Measurements from ENCODE around the gene ZNF189. TPM values are rescaled to one million over a fixed set of nuclear protein-coding genes. Genes with fewer than 3 reads are reported as not detected.

ZNF189 gene
- total RNA-seq, 1 donor from 2014 or later = 30.1 TPM

DNA sequence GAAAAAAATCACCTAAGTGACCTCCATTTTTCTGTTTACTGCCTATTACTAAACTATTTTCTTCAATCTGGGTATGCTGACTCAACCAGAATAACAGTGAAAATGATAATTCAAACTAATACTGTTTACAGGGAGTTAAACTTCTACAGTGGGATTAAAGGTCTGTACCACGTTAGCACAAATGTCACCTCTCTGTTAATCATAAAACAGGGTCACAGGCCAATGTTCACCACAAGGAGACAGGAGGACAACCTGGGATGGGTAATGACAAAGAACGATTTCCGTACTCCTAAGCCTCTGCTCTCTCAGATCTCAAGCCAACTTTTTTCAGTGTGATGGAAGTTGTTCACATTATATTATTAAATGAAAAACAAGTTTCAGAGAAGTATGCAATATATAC, 34.6 kb downstream of the ZNF189 start:
- TF ChIP-seq, protein P1, sequence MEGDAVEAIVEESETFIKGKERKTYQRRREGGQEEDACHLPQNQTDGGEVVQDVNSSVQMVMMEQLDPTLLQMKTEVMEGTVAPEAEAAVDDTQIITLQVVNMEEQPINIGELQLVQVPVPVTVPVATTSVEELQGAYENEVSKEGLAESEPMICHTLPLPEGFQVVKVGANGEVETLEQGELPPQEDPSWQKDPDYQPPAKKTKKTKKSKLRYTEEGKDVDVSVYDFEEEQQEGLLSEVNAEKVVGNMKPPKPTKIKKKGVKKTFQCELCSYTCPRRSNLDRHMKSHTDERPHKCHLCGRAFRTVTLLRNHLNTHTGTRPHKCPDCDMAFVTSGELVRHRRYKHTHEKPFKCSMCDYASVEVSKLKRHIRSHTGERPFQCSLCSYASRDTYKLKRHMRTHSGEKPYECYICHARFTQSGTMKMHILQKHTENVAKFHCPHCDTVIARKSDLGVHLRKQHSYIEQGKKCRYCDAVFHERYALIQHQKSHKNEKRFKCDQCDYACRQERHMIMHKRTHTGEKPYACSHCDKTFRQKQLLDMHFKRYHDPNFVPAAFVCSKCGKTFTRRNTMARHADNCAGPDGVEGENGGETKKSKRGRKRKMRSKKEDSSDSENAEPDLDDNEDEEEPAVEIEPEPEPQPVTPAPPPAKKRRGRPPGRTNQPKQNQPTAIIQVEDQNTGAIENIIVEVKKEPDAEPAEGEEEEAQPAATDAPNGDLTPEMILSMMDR (IDR thresholded peaks at IDR 0.05; ENCODE audit: partially characterized antibody, unreplicated experiment) = no peak
- H3K4me3 Mint-ChIP-seq (ENCODE audit: unreplicated experiment) = no peak overlapping the region
- no peaks in the 10 kb centered on the region for H3K27me3 Mint-ChIP-seq (ENCODE audit: unreplicated experiment)
- no peaks in the 10 kb centered on the region for H3K9me3 Mint-ChIP-seq (ENCODE audit: unreplicated experiment)
- no peak for DNase-seq
- no peaks in the 10 kb centered on the region for H3K4me1 Mint-ChIP-seq (ENCODE audit: low read depth, unreplicated experiment)
- H3K27ac Mint-ChIP-seq (ENCODE audit: unreplicated experiment) = no peak overlapping the region
- H3K36me3 Mint-ChIP-seq (ENCODE audit: unreplicated experiment) = no peaks in the 10 kb centered on the region

GRCh38 chr9:101434998-101435397, 36.3 kb downstream of the ZNF189 start:
- Mint-ChIP-seq H3K4me3 (ENCODE audit: unreplicated experiment) (no peak overlapping the region), H3K4me1 (ENCODE audit: low read depth, unreplicated experiment) (no peaks in the 10 kb centered on the region), H3K36me3 (ENCODE audit: unreplicated experiment) (no peaks in the 10 kb centered on the region), H3K9me3 (ENCODE audit: unreplicated experiment) (no peaks in the 10 kb centered on the region), H3K27me3 (ENCODE audit: unreplicated experiment) (no peaks in the 10 kb centered on the region), H3K27ac (ENCODE audit: unreplicated experiment) (no peak overlapping the region)
- no peak for DNase-seq
- TF ChIP-seq, protein P1 (IDR thresholded peaks at IDR 0.05; ENCODE audit: partially characterized antibody, unreplicated experiment) = no peak

GRCh38 chr9:101435601-101436079, 37.0 kb downstream of the ZNF189 start, which contains the start of gene ALDOB:
TSS of gene ALDOB (minus strand) at chr9:101435774. CDS start at chr9:101430887, 4,887 bp downstream.
- Mint-ChIP-seq H3K4me3 (ENCODE audit: unreplicated experiment) (no peak within 1 kb of the TSS), H3K4me1 (ENCODE audit: low read depth, unreplicated experiment) (no peaks in the 10 kb centered on the region), H3K27ac (ENCODE audit: unreplicated experiment) (no peak within 1 kb of the TSS), H3K27me3 (ENCODE audit: unreplicated experiment) (no peaks in the 10 kb centered on the region), H3K9me3 (ENCODE audit: unreplicated experiment) (no peaks in the 10 kb centered on the region), H3K36me3 (ENCODE audit: unreplicated experiment) (no peaks in the 10 kb centered on the region)
- TF ChIP-seq, protein P1 (IDR thresholded peaks at IDR 0.05; ENCODE audit: partially characterized antibody, unreplicated experiment) = no peak
- DNase-seq = no peak

- H3K27me3 Mint-ChIP-seq (ENCODE audit: unreplicated experiment) = no peaks in the 10 kb centered on the region
- H3K9me3 Mint-ChIP-seq (ENCODE audit: unreplicated experiment) = no peaks in the 10 kb centered on the region
- TF ChIP-seq, protein P1 (IDR thresholded peaks at IDR 0.05; ENCODE audit: partially characterized antibody, unreplicated experiment) = no peak
- DNase-seq = no peak
- H3K27ac Mint-ChIP-seq (ENCODE audit: unreplicated experiment) = no peak overlapping the region
- H3K4me1 Mint-ChIP-seq (ENCODE audit: low read depth, unreplicated experiment) = no peaks in the 10 kb centered on the region
- H3K36me3 Mint-ChIP-seq (ENCODE audit: unreplicated experiment) = no peaks in the 10 kb centered on the region
- no peak overlapping the region for H3K4me3 Mint-ChIP-seq (ENCODE audit: unreplicated experiment)
Observed at GRCh38 chr9:101437806-101438232, 39.2 kb downstream of the ZNF189 start.

GRCh38 chr9:101438523-101438922, 39.9 kb downstream of the ZNF189 start:
- H3K27ac Mint-ChIP-seq (ENCODE audit: unreplicated experiment) = no peak overlapping the region
- DNase-seq = no peak
- H3K4me3 Mint-ChIP-seq (ENCODE audit: unreplicated experiment) = no peak overlapping the region
- peaks cover 5% of the 10 kb centered on the region for H3K4me1 Mint-ChIP-seq (ENCODE audit: low read depth, unreplicated experiment)
- H3K9me3 Mint-ChIP-seq (ENCODE audit: unreplicated experiment) = no peaks in the 10 kb centered on the region
- TF ChIP-seq, protein P1 (IDR thresholded peaks at IDR 0.05; ENCODE audit: partially characterized antibody, unreplicated experiment) = no peak
- no peaks in the 10 kb centered on the region for H3K36me3 Mint-ChIP-seq (ENCODE audit: unreplicated experiment)
- no peaks in the 10 kb centered on the region for H3K27me3 Mint-ChIP-seq (ENCODE audit: unreplicated experiment)
